Astrocyte (in vitro differentiated cells and primary cell): ENCODE results near the gene AMOTL2.

ENCODE experiments used
- EZH2 ChIP-seq: IDR thresholded peaks from 2 replicates; pipeline ENCODE4 v1.6.1; 2012; ENCODE audit warnings: mild to moderate bottlenecking, low read length, inconsistent platforms; ENCODE audit not compliant: insufficient read depth
- TF ChIP-seq, protein P1 (sequence below): IDR thresholded peaks from 2 replicates; pipeline ENCODE4 v1.5.1; 2011; ENCODE audit warnings: low read depth, mild to moderate bottlenecking, inconsistent platforms, low read length, moderate library complexity; ENCODE audit not compliant: insufficient read depth

DNA sequence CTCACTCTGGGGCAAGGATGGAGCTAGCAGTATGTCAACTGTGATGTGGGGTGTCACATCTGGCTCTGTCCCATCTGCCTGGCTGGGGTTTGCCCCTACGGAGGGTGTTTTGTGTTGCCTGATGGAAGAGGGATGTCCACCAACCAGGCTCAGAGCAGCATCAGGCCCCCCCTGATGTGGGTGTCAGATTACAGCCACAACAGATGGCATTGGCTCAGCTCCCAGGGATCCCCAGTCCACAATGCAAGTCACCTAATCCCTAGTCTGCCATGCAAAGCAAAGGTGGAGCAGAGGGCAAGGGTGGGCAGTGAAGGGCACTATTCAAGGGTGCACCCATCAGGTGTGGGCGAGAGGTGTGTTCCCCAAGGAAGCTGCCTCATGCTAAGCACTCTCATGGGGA is 48.9 kb upstream of the AMOTL2 start:
- TF ChIP-seq, protein P1, sequence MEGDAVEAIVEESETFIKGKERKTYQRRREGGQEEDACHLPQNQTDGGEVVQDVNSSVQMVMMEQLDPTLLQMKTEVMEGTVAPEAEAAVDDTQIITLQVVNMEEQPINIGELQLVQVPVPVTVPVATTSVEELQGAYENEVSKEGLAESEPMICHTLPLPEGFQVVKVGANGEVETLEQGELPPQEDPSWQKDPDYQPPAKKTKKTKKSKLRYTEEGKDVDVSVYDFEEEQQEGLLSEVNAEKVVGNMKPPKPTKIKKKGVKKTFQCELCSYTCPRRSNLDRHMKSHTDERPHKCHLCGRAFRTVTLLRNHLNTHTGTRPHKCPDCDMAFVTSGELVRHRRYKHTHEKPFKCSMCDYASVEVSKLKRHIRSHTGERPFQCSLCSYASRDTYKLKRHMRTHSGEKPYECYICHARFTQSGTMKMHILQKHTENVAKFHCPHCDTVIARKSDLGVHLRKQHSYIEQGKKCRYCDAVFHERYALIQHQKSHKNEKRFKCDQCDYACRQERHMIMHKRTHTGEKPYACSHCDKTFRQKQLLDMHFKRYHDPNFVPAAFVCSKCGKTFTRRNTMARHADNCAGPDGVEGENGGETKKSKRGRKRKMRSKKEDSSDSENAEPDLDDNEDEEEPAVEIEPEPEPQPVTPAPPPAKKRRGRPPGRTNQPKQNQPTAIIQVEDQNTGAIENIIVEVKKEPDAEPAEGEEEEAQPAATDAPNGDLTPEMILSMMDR: no peak
- TF ChIP-seq EZH2: no peak
